WTC11 (cell line): Measurements from ENCODE around the gene UEVLD. TPM values are rescaled to one million over a fixed set of nuclear protein-coding genes. Genes with fewer than 3 reads are reported as not detected.
A peak's percentile ranks its signal among the peaks of the same experiment; 100 is the strongest.

Experiments used
- ATAC-seq: fragments of 200-7000 bp; cut with Tn5 transposase; 2 replicates; pipeline ENCODE4 v1.10.0; 2021; ENCODE audit warnings: mild to moderate bottlenecking, moderate library complexity
- CTCF ChIA-PET: fragments of 300-600 bp; sonication (Branson Sonifier 250); formaldehyde crosslinking; loops from one replicate; lab custom pipeline; 2021; ENCODE audit warnings: antibody characterized with exemption; lab: Charles Lee
- POLR2A ChIA-PET: fragments of 350-600 bp; sonication (Branson Sonifier 250); formaldehyde crosslinking; loops from one replicate; lab custom pipeline; 2021; ENCODE audit warnings: antibody characterized with exemption; lab: Charles Lee
- DNase-seq: peaks from one replicate; pipeline ENCODE4 v3.0.0; 2021; ENCODE audit warnings: low spot score
- H3K27ac Mint-ChIP-seq: 2 replicates; pipeline ENCODE4 v1.8.0; 2021; ENCODE audit warnings: mixed read lengths
- H3K27me3 Mint-ChIP-seq: 2 replicates; pipeline ENCODE4 v1.8.0; 2021; ENCODE audit warnings: low read depth, mild to moderate bottlenecking, moderate library complexity, mixed read lengths
- H3K36me3 Mint-ChIP-seq: 2 replicates; pipeline ENCODE4 v1.8.0; 2021; ENCODE audit warnings: mixed read lengths
- H3K4me1 Mint-ChIP-seq: 2 replicates; pipeline ENCODE4 v1.8.0; 2022; ENCODE audit warnings: mixed read lengths
- H3K4me3 Mint-ChIP-seq: 2 replicates; pipeline ENCODE4 v1.8.0; 2021; ENCODE audit warnings: mild to moderate bottlenecking, moderate library complexity, mixed read lengths
- H3K9me3 Mint-ChIP-seq: 2 replicates; pipeline ENCODE4 v1.8.0; 2021; ENCODE audit warnings: mixed read lengths
- ATF1 ChIP-seq: sonication (generic); formaldehyde crosslinking; IDR thresholded peaks from 2 replicates; pipeline ENCODE4 v1.8.1; 2023; ENCODE audit warnings: mild to moderate bottlenecking, moderate library complexity, missing genetic modification reagents
- JUN ChIP-seq: sonication (generic); formaldehyde crosslinking; IDR thresholded peaks from 2 replicates; pipeline ENCODE4 v1.8.0; 2023; ENCODE audit warnings: mild to moderate bottlenecking, missing genetic modification reagents
- MXD4 ChIP-seq: fragments of 250-450 bp; sonication (Bioruptor Pico); IDR thresholded peaks from 2 replicates; pipeline ENCODE4 v1.8.0; 2021; ENCODE audit warnings: mild to moderate bottlenecking, moderate library complexity, borderline replicate concordance
- NFE2L1 ChIP-seq: sonication (generic); formaldehyde crosslinking; IDR thresholded peaks from 2 replicates; pipeline ENCODE4 v1.8.1; 2023; ENCODE audit warnings: missing genetic modification reagents
- OVOL2 ChIP-seq: fragments of 250-450 bp; sonication (Bioruptor Pico); IDR thresholded peaks from 2 replicates; pipeline ENCODE4 v1.9.0; 2021; ENCODE audit warnings: mild to moderate bottlenecking, borderline replicate concordance
- PRRX2 ChIP-seq: fragments of 250-450 bp; sonication (Bioruptor Pico); IDR thresholded peaks from 2 replicates; pipeline ENCODE4 v1.8.0; 2021; ENCODE audit warnings: mild to moderate bottlenecking
- SMAD4 ChIP-seq: sonication (generic); formaldehyde crosslinking; IDR thresholded peaks from 2 replicates; pipeline ENCODE4 v1.8.0; 2022; ENCODE audit warnings: mild to moderate bottlenecking, missing genetic modification reagents
- TCF7 ChIP-seq: sonication (generic); formaldehyde crosslinking; IDR thresholded peaks from 2 replicates; pipeline ENCODE4 v1.8.0; 2022; ENCODE audit warnings: mild to moderate bottlenecking, low read depth, missing genetic modification reagents, moderate library complexity
- TEAD1 ChIP-seq: sonication (generic); formaldehyde crosslinking; IDR thresholded peaks from 2 replicates; pipeline ENCODE4 v1.8.0; 2022; ENCODE audit warnings: mild to moderate bottlenecking, missing genetic modification reagents
- TP53 ChIP-seq: sonication (generic); formaldehyde crosslinking; IDR thresholded peaks from 2 replicates; pipeline ENCODE4 v1.8.1; 2023; ENCODE audit warnings: mild to moderate bottlenecking, missing genetic modification reagents
- ZNF219 ChIP-seq: sonication (generic); formaldehyde crosslinking; IDR thresholded peaks from 2 replicates; pipeline ENCODE4 v1.8.0; 2023; ENCODE audit warnings: missing genetic modification reagents, mild to moderate bottlenecking, borderline replicate concordance
- ZNF423 ChIP-seq: fragments of 250-450 bp; sonication (Bioruptor Pico); IDR thresholded peaks from 2 replicates; pipeline ENCODE4 v2.1.2; 2022; ENCODE audit warnings: mild to moderate bottlenecking, moderate library complexity
- ZNF671 ChIP-seq: fragments of 250-450 bp; sonication (Bioruptor Pico); IDR thresholded peaks from 2 replicates; pipeline ENCODE4 v1.8.0; 2021; ENCODE audit warnings: mild to moderate bottlenecking
- total RNA-seq: library from RNA; stranded (reverse); gene quantifications from 3 replicates; pipeline ENCODE4 v1.2.3, GENCODE V29; 2021
- TF ChIP-seq, protein P1 (sequence below): sonication (generic); formaldehyde crosslinking; conservative IDR thresholded peaks from 2 replicates; pipeline ENCODE4 v1.8.1; 2023; ENCODE audit warnings: mild to moderate bottlenecking, low read depth, missing genetic modification reagents, moderate library complexity
- TF ChIP-seq, protein P2 (sequence below): sonication (generic); formaldehyde crosslinking; IDR thresholded peaks from 2 replicates; pipeline ENCODE4 v1.8.0; 2023; ENCODE audit warnings: missing genetic modification reagents
- TF ChIP-seq, protein P3 (sequence below): sonication (generic); formaldehyde crosslinking; IDR thresholded peaks from 2 replicates; pipeline ENCODE4 v1.8.1; 2023; ENCODE audit warnings: mild to moderate bottlenecking, missing genetic modification reagents
- TF ChIP-seq, protein P4 (sequence below): fragments of 250-450 bp; sonication (Bioruptor Pico); IDR thresholded peaks from 2 replicates; pipeline ENCODE4 v1.8.0; 2021; ENCODE audit warnings: mild to moderate bottlenecking

UEVLD gene
- total RNA-seq, 1 experiment from 2014 or later = 7.5 TPM

DNA sequence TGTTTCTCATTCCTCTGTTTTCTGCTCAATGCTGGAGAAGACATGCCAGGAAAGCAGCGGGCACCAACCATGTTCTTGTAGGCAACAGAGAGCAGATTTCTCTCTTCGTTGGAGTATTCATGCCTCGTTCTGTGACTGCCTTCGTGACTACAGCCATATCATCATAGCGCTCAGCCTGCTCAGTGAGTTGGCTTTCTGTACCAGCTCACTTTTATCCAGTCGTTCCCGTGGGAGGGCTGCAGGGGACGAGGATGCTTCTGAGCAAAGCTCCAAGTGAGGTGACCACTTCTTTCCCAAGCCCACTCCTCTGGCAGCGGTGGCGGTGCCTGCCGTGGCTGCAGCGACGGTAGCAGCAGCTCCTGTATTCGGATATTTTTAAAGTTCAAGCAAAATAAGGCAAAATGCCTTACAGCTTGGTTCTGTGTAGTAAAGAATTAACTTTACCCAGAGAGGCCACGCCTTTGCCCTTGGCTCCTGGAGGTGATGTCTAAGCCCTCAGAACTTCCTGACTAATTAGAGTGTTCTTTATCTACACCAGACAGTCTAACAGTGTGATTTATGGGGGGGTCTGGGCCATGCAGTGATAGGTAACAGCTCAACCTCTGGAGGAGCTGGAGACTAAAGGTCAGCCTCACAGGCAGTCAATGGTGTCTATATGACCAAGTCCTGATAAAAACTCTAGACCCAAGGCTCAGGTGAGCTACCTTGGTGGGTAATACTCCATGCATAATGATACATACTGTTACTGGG lies 97.6 kb downstream of the UEVLD start:
- ATAC-seq (no peak), DNase-seq (no peak)
- ChIA-PET POLR2A (no interaction called here), CTCF (no interaction called here)
- H3K27me3 Mint-ChIP-seq = no peaks in the 10 kb centered on the region
- TF ChIP-seq TP53 = no peak
- no peak for TF ChIP-seq TEAD1 (CRISPR knock-in tag)
- TF ChIP-seq, protein P1, sequence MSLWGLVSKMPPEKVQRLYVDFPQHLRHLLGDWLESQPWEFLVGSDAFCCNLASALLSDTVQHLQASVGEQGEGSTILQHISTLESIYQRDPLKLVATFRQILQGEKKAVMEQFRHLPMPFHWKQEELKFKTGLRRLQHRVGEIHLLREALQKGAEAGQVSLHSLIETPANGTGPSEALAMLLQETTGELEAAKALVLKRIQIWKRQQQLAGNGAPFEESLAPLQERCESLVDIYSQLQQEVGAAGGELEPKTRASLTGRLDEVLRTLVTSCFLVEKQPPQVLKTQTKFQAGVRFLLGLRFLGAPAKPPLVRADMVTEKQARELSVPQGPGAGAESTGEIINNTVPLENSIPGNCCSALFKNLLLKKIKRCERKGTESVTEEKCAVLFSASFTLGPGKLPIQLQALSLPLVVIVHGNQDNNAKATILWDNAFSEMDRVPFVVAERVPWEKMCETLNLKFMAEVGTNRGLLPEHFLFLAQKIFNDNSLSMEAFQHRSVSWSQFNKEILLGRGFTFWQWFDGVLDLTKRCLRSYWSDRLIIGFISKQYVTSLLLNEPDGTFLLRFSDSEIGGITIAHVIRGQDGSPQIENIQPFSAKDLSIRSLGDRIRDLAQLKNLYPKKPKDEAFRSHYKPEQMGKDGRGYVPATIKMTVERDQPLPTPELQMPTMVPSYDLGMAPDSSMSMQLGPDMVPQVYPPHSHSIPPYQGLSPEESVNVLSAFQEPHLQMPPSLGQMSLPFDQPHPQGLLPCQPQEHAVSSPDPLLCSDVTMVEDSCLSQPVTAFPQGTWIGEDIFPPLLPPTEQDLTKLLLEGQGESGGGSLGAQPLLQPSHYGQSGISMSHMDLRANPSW (CRISPR knock-in tag) = no peak
- no peak for TF ChIP-seq MXD4 (CRISPR knock-in tag)
- no peak for TF ChIP-seq PRRX2
- no peak for TF ChIP-seq ZNF671 (CRISPR knock-in tag)
- no peak for TF ChIP-seq TCF7 (CRISPR knock-in tag)
- no peak for TF ChIP-seq OVOL2 (CRISPR knock-in tag)
- no peak for TF ChIP-seq ATF1 (CRISPR knock-in tag)
- no peaks in the 10 kb centered on the region for H3K9me3 Mint-ChIP-seq
- no peaks in the 10 kb centered on the region for H3K4me1 Mint-ChIP-seq
- peaks cover 17% of the 10 kb centered on the region for H3K36me3 Mint-ChIP-seq
- H3K27ac Mint-ChIP-seq = 0 out of 2 replicates have a peak overlapping the region, but pooled peaks have one; percentile 2
- no peak overlapping the region for H3K4me3 Mint-ChIP-seq

DNA sequence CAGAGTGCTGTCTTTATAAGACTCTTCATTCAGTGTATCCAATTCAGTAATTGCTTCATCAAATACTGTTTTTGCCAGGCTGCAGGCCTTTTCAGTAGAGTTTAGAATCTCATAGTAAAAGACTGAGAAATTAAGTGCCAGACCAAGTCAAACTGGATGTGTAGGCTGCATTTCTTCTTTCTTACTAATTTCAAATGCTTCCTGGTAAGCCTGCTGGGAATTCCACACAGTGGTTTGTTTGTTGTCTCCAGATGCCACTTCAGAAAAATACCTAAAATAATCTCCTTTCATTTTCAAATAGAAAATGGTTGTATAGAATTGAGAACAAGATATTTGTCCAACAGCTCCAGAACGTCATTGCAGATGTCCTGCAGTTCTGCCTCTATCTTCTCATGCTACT lies 98.2 kb downstream of the UEVLD start:
- no peaks in the 10 kb centered on the region for H3K27me3 Mint-ChIP-seq
- no peaks in the 10 kb centered on the region for H3K9me3 Mint-ChIP-seq
- peak overlapping the region; percentile 2; the same call in 1 of the 2 replicates for H3K27ac Mint-ChIP-seq
- DNase-seq (no peak), ATAC-seq (no peak)
- H3K4me3 Mint-ChIP-seq = no peak overlapping the region
- ChIA-PET POLR2A (no interaction called here), CTCF (no interaction called here)
- no peaks in the 10 kb centered on the region for H3K4me1 Mint-ChIP-seq
- peaks cover 13% of the 10 kb centered on the region for H3K36me3 Mint-ChIP-seq
- TF ChIP-seq NFE2L1 (CRISPR knock-in tag) (no peak), SMAD4 (CRISPR knock-in tag) (no peak), TP53 (no peak), ZNF423 (CRISPR knock-in tag) (no peak), ZNF219 (CRISPR knock-in tag) (no peak), JUN (no peak)
- TF ChIP-seq, protein P2, sequence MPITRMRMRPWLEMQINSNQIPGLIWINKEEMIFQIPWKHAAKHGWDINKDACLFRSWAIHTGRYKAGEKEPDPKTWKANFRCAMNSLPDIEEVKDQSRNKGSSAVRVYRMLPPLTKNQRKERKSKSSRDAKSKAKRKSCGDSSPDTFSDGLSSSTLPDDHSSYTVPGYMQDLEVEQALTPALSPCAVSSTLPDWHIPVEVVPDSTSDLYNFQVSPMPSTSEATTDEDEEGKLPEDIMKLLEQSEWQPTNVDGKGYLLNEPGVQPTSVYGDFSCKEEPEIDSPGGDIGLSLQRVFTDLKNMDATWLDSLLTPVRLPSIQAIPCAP (CRISPR knock-in tag) = no peak
- TF ChIP-seq, protein P3, sequence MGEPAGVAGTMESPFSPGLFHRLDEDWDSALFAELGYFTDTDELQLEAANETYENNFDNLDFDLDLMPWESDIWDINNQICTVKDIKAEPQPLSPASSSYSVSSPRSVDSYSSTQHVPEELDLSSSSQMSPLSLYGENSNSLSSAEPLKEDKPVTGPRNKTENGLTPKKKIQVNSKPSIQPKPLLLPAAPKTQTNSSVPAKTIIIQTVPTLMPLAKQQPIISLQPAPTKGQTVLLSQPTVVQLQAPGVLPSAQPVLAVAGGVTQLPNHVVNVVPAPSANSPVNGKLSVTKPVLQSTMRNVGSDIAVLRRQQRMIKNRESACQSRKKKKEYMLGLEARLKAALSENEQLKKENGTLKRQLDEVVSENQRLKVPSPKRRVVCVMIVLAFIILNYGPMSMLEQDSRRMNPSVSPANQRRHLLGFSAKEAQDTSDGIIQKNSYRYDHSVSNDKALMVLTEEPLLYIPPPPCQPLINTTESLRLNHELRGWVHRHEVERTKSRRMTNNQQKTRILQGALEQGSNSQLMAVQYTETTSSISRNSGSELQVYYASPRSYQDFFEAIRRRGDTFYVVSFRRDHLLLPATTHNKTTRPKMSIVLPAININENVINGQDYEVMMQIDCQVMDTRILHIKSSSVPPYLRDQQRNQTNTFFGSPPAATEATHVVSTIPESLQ (CRISPR knock-in tag) = no peak
- TF ChIP-seq, protein P4, sequence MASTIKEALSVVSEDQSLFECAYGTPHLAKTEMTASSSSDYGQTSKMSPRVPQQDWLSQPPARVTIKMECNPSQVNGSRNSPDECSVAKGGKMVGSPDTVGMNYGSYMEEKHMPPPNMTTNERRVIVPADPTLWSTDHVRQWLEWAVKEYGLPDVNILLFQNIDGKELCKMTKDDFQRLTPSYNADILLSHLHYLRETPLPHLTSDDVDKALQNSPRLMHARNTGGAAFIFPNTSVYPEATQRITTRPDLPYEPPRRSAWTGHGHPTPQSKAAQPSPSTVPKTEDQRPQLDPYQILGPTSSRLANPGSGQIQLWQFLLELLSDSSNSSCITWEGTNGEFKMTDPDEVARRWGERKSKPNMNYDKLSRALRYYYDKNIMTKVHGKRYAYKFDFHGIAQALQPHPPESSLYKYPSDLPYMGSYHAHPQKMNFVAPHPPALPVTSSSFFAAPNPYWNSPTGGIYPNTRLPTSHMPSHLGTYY (CRISPR knock-in tag) = no peak
